ENCODE measurements around the gene OR51I2.

- no peak for TF ChIP-seq CTCF (IDR thresholded peaks at IDR 0.05)
- no peak for TF ChIP-seq POLR2A (IDR thresholded peaks at IDR 0.05)
These were observed 18.4 kb downstream of the OR51I2 start for GRCh38 chr11:5467527-5467926.
